Type B pancreatic cell (in vitro differentiated cells): ENCODE measurements around the gene EME1. TPM values are rescaled to one million over a fixed set of nuclear protein-coding genes. Genes with fewer than 3 reads are reported as not detected.
A peak's percentile ranks its signal among the peaks of the same experiment; 100 is the strongest.
"Not testable (repeated sequence)": the region's sequence is repeated elsewhere in the genome, so short reads cannot be mapped to it uniquely, and the experiment has no call there.

Experiments used
- DNase-seq: peaks from one replicate; pipeline ENCODE4 v3.0.0; 2021; ENCODE audit warnings: mixed read lengths; ENCODE audit not compliant: unreplicated experiment; ENCODE audit errors: extremely low spot score
- H3K27ac Mint-ChIP-seq: 2 replicates; pipeline ENCODE4 v1.8.0; 2021; ENCODE audit warnings: mild to moderate bottlenecking, mixed read lengths
- H3K27me3 Mint-ChIP-seq: 2 replicates; pipeline ENCODE4 v1.8.0; 2021; ENCODE audit warnings: mixed read lengths
- H3K36me3 Mint-ChIP-seq: 2 replicates; pipeline ENCODE4 v1.8.0; 2021; ENCODE audit warnings: mixed read lengths
- H3K4me1 Mint-ChIP-seq: one replicate; pipeline ENCODE4 v1.8.0; 2021; ENCODE audit warnings: mixed read lengths; ENCODE audit not compliant: unreplicated experiment
- H3K4me3 Mint-ChIP-seq: 2 replicates; pipeline ENCODE4 v1.8.0; 2021; ENCODE audit warnings: mild to moderate bottlenecking, mixed read lengths
- H3K9me3 Mint-ChIP-seq: 2 replicates; pipeline ENCODE4 v1.8.0; 2021; ENCODE audit warnings: mixed read lengths
- total RNA-seq: library from RNA; stranded (reverse); gene quantifications from 2 replicates; pipeline ENCODE4 v1.2.1, GENCODE V29; 2021; ENCODE audit warnings: low replicate concordance
- TF ChIP-seq, protein P1 (sequence below): fragments of 200-600 bp; sonication (generic); conservative IDR thresholded peaks from 2 replicates; pipeline ENCODE4 v1.5.0; 2021; ENCODE audit warnings: antibody characterized with exemption, mild to moderate bottlenecking

Gene EME1
- total RNA-seq, 1 donor from 2014 or later, result 18.7 TPM

DNA sequence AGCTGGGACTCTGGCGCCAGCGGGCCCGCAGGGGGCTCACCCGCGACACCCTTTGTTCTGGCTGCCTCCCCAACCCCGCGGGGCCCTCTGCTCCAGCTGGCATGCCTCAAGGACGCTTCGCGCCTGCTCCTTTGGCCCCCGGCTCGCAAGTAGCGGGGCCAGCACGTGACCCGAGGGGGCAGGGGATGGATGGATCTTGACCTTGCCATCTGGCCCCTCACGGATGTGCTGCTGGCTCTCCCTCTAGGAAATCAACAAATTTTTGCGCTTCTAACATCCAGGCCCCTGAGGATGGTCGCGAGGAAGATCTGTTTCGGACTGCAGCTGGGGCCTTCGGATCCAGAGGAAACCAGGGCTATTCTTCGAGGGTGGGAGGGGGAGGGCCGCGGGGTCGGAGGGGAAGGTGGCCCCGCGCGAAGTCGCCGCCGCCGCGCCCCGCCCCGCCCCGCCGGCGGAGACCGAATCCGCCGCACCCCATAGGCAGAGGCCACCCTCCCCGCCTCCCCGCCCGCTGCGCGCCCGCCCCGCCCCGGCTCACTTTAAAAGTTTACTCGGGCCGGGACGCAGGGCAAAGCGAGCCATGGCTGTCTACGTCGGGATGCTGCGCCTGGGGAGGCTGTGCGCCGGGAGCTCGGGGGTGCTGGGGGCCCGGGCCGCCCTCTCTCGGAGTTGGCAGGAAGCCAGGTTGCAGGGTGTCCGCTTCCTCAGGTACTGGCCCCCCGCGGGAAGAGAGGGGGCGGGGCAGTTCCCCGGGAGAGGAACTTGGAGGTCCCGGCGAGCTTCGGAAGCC, 52.8 kb downstream of the EME1 start, which contains the start of gene ACSF2:
ACSF2 (plus strand) TSS at position 537 of the 790 bp plus-strand sequence; CDS start at position 581, 44 bp downstream.
- H3K36me3 Mint-ChIP-seq, result peaks cover under 1% of the 10 kb centered on the region
- no peaks in the 10 kb centered on the region for H3K9me3 Mint-ChIP-seq
- peak within 1 kb of the TSS; percentile 91 for H3K4me3 Mint-ChIP-seq
- peak within 1 kb of the TSS; percentile 95 for H3K27ac Mint-ChIP-seq
- H3K4me1 Mint-ChIP-seq, result peaks cover 46% of the 10 kb centered on the region
- TF ChIP-seq, protein P1, sequence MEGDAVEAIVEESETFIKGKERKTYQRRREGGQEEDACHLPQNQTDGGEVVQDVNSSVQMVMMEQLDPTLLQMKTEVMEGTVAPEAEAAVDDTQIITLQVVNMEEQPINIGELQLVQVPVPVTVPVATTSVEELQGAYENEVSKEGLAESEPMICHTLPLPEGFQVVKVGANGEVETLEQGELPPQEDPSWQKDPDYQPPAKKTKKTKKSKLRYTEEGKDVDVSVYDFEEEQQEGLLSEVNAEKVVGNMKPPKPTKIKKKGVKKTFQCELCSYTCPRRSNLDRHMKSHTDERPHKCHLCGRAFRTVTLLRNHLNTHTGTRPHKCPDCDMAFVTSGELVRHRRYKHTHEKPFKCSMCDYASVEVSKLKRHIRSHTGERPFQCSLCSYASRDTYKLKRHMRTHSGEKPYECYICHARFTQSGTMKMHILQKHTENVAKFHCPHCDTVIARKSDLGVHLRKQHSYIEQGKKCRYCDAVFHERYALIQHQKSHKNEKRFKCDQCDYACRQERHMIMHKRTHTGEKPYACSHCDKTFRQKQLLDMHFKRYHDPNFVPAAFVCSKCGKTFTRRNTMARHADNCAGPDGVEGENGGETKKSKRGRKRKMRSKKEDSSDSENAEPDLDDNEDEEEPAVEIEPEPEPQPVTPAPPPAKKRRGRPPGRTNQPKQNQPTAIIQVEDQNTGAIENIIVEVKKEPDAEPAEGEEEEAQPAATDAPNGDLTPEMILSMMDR, result no peak
- no peaks in the 10 kb centered on the region for H3K27me3 Mint-ChIP-seq
- peak; percentile 74 for DNase-seq

DNA sequence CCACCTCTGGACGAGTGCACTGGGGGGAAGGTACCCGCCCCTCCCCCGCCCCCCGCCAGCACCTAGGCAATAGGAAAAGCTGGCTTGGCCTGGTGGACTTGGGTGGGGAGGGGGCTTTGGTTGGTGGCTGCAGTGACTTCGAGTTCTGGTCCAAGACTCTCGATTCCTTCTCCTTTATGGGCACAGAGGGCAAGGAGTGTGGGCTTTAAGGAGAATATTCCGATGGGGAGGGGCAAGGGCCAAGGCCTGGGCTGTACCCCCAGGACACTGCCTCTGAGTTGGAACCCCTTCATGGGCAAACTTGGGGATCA, 53.4 kb downstream of the EME1 start:
- H3K27ac Mint-ChIP-seq, result peak overlapping the region; percentile 95
- H3K4me3 Mint-ChIP-seq, result peak overlapping the region; percentile 91
- no peak for DNase-seq
- peaks cover 5% of the 10 kb centered on the region for H3K9me3 Mint-ChIP-seq
- H3K4me1 Mint-ChIP-seq, result peaks cover 51% of the 10 kb centered on the region
- H3K27me3 Mint-ChIP-seq, result no peaks in the 10 kb centered on the region
- H3K36me3 Mint-ChIP-seq, result peaks cover 6% of the 10 kb centered on the region
- TF ChIP-seq, protein P1, result no peak

DNA sequence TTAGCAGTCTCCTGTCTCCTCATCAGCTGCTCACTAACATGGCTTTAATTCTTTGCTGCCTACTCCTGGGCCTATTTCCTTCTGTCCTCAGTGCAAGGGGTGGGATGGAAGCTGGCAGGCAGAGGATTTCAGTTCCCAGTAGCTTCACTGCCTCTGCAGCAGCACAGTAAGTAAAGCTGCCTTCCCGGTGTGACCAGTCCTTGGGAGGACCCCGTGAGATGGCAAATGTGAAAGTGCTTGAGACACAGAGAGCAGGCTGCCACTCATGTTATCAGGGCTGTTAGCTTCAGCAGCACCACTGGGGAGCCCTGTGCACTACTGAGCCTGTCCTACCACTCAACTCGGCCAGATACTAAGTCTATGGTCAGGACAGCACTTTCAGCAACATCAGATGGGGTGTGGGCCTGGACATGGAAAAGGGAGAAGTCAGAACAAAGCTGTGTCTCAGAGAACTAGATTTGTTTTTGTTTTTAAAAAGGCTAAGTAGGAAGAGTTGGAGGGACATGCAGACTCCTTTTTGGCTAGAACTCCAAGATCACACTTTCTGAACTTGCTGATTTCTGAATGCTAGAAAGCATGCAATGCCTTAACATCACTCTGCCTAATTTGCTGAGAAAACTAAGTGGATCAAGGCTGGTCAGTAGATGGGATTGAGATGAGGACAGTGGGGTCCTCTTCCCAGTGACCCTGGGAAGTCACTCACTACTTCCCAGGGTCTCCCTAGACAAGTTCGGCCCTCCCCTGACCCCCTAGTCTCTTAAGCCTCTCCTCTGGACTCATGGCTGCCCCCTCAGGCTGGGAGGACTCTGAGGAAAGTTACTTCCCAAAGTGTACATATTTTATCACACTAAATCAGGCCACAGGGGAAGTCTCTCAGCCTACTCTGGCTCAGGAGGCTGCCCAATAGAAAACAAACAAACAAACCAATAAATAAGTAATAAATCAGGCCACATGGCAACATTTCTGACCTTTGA, 54.1 kb downstream of the EME1 start:
- DNase-seq, result no peak
- TF ChIP-seq, protein P1, result peak; percentile 35
- Mint-ChIP-seq H3K36me3 (peaks cover 7% of the 10 kb centered on the region), H3K27ac (peak overlapping the region; percentile 95), H3K4me3 (peak overlapping the region; percentile 91), H3K27me3 (no peaks in the 10 kb centered on the region), H3K9me3 (peaks cover 5% of the 10 kb centered on the region), H3K4me1 (peaks cover 48% of the 10 kb centered on the region)

DNA sequence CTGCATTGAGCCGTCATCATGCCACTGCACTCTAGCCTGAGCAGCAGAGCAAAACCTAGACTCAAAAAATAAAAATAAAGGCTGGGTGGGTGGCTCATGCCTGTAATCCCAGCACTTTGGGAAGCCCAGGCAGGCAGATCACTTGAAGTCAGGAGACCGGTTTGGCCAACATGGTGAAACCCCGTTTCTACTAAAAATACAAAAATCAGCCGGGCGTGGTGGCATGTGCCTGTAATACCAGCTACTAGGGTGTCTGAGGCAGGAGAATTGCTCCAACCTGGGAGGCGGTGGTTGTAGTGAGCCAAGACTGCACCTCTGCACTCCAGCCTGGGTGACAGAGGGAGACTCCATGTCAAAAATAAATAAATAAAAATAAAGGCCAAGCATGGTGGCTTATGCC, 55.1 kb downstream of the EME1 start:
- not testable (repeated sequence) for H3K9me3 Mint-ChIP-seq, H3K27me3 Mint-ChIP-seq, DNase-seq, H3K36me3 Mint-ChIP-seq
- H3K4me1 Mint-ChIP-seq, result peaks cover 48% of the 10 kb centered on the region
- peak overlapping the region; percentile 91 for H3K4me3 Mint-ChIP-seq
- peak overlapping the region; percentile 95 for H3K27ac Mint-ChIP-seq

DNA sequence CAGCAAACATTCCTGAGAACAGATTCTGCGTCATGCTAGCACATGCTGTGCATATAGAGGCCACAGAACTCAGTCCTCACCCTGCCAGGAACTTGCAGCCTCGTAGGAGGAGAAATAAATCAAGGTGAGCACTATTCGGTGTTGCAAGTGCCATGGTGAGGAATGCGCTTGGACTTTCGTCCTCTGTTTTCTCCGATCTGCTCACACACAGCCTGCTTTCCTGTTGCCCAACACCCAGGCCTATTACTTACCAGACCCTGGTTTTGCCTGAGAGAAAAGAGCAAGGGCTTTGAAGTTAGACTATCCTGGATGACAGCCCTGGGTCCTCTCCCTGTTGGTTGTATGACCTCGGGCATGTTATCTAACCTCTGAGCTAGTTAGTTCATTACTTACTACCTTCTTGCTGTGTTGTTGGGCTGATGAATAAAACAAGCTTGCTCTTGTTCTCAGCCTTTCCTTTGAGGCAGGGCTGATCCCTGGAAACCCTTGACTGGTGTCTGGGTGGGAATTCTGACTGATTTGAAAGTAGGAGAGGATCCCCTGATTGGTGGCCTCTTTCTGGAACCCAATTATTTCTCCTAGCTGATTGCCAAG, 55.9 kb downstream of the EME1 start:
- peaks cover 43% of the 10 kb centered on the region for H3K4me1 Mint-ChIP-seq
- H3K9me3 Mint-ChIP-seq, result peaks cover 5% of the 10 kb centered on the region
- H3K27ac Mint-ChIP-seq, result peak overlapping the region; percentile 92
- no peaks in the 10 kb centered on the region for H3K27me3 Mint-ChIP-seq
- DNase-seq, result no peak
- H3K36me3 Mint-ChIP-seq, result peaks cover 7% of the 10 kb centered on the region
- peak overlapping the region; percentile 66 for H3K4me3 Mint-ChIP-seq
- TF ChIP-seq, protein P1, result no peak
